DMS53 treated with DMSO at 0.1 percent for 48 hours (cell line): Measurements from ENCODE around the gene NBPF11.
"Not testable (repeated sequence)": the region's sequence is repeated elsewhere in the genome, so short reads cannot be mapped to it uniquely, and the experiment has no call there.

Source experiments
- DNase-seq: peaks from one replicate; lab custom pipeline; 2025; ENCODE audit not compliant: unreplicated experiment; lab: John Stamatoyannopoulos, UW

The NBPF11 gene

GRCh38 chr1:148151911-148152656, at the start of gene NBPF11:
NBPF11 (minus strand) TSS chr1:148152281; CDS start chr1:148127003, 25,278 bp downstream.
- peak; percentile 80 for DNase-seq

- DNase-seq: not testable (repeated sequence)
Measured at GRCh38 chr1:148197396-148197795, 45.3 kb upstream of the NBPF11 start.

GRCh38 chr1:148196949-148197348, 44.9 kb upstream of the NBPF11 start:
- DNase-seq: not testable (repeated sequence)

- not testable (repeated sequence) for DNase-seq
Measured at GRCh38 chr1:148195115-148195514, 43.0 kb upstream of the NBPF11 start.

GRCh38 chr1:148188768-148189167, 36.7 kb upstream of the NBPF11 start:
- not testable (repeated sequence) for DNase-seq

- DNase-seq: not testable (repeated sequence)
Measured at GRCh38 chr1:148178682-148179081, 26.6 kb upstream of the NBPF11 start.

- not testable (repeated sequence) for DNase-seq
Measured at GRCh38 chr1:148175414-148175813, 23.3 kb upstream of the NBPF11 start.

- not testable (repeated sequence) for DNase-seq
Measured at GRCh38 chr1:148171995-148172394, 19.9 kb upstream of the NBPF11 start.

GRCh38 chr1:148166558-148167492, 14.7 kb upstream of the NBPF11 start:
- DNase-seq: no peak

GRCh38 chr1:148162363-148162762, 10.3 kb upstream of the NBPF11 start:
- no peak for DNase-seq

- no peak for DNase-seq
Measured at GRCh38 chr1:148161053-148161901, 9.2 kb upstream of the NBPF11 start.

- DNase-seq: no peak
Measured at GRCh38 chr1:148160343-148161052, 8.4 kb upstream of the NBPF11 start.

GRCh38 chr1:148160048-148160342, 7.9 kb upstream of the NBPF11 start:
- no peak for DNase-seq

GRCh38 chr1:148158341-148159003, 6.4 kb upstream of the NBPF11 start:
- no peak for DNase-seq

GRCh38 chr1:148157803-148158202, 5.7 kb upstream of the NBPF11 start:
- not testable (repeated sequence) for DNase-seq

GRCh38 chr1:148155494-148156275, 3.6 kb upstream of the NBPF11 start:
- DNase-seq: not testable (repeated sequence)

GRCh38 chr1:148152795-148153194, 714 bp upstream of the NBPF11 start:
- DNase-seq: not testable (repeated sequence)

GRCh38 chr1:148151371-148151819, 686 bp downstream of the NBPF11 start:
- not testable (repeated sequence) for DNase-seq

GRCh38 chr1:148150945-148151344, 1.1 kb downstream of the NBPF11 start:
- DNase-seq: not testable (repeated sequence)
